Karpas-422 (cell line): Measurements from ENCODE around the gene HTR5A. TPM values are rescaled to one million over a fixed set of nuclear protein-coding genes. Genes with fewer than 3 reads are reported as not detected.

ENCODE experiments used
- DNase-seq: peaks from one replicate; pipeline ENCODE4 v3.0.0-alpha.2; 2015
- H2AFZ ChIP-seq: fragments of 200-600 bp; sonication (generic); 2 replicates; pipeline ENCODE4 v1.6.1; 2014; ENCODE audit warnings: antibody characterized with exemption, low read length, mixed read lengths
- H3K27ac ChIP-seq: fragments of 200-600 bp; sonication (generic); 2 replicates; pipeline ENCODE4 v1.5.1; 2014; ENCODE audit warnings: mild to moderate bottlenecking, low read length, moderate library complexity
- H3K27me3 ChIP-seq: fragments of 200-600 bp; sonication (generic); 2 replicates; pipeline ENCODE4 v1.6.1; 2014; ENCODE audit warnings: low read length, mixed read lengths
- H3K36me3 ChIP-seq: fragments of 200-600 bp; sonication (generic); 2 replicates; pipeline ENCODE4 v1.6.1; 2014; ENCODE audit warnings: low read length, mixed read lengths; ENCODE audit not compliant: insufficient read depth
- H3K4me1 ChIP-seq: fragments of 200-600 bp; sonication (generic); 2 replicates; pipeline ENCODE4 v1.6.1; 2014; ENCODE audit warnings: mild to moderate bottlenecking, low read length, mixed read lengths
- H3K4me2 ChIP-seq: fragments of 200-600 bp; sonication (generic); 2 replicates; pipeline ENCODE4 v1.6.1; 2014; ENCODE audit warnings: low read length, low read depth, mild to moderate bottlenecking; ENCODE audit not compliant: poor library complexity, severe bottlenecking
- H3K4me3 ChIP-seq: fragments of 200-600 bp; sonication (generic); 2 replicates; pipeline ENCODE4 v1.5.1; 2014; ENCODE audit warnings: mild to moderate bottlenecking, antibody characterized with exemption, low read length, mixed read lengths
- H3K79me2 ChIP-seq: fragments of 200-600 bp; sonication (generic); 2 replicates; pipeline ENCODE4 v1.6.1; 2014; ENCODE audit warnings: mild to moderate bottlenecking, low read length, mixed read lengths
- H3K9ac ChIP-seq: fragments of 200-600 bp; sonication (generic); 2 replicates; pipeline ENCODE4 v1.6.0; 2014; ENCODE audit warnings: low read length
- H3K9me2 ChIP-seq: fragments of 200-600 bp; sonication (generic), shearing (Covaris generic); replicated peaks from 2 replicates; pipeline ENCODE4 v1.6.0; 2014; ENCODE audit warnings: mild to moderate bottlenecking, low read length, moderate library complexity; ENCODE audit not compliant: insufficient read depth
- H3K9me3 ChIP-seq: fragments of 300-700, 200-600 bp; sonication (generic); 2 replicates; pipeline ENCODE4 v1.6.1; 2014; ENCODE audit warnings: low read length, mixed read lengths
- H4K20me1 ChIP-seq: fragments of 200-600 bp; sonication (generic); 2 replicates; pipeline ENCODE4 v1.6.1; 2014; ENCODE audit warnings: mild to moderate bottlenecking, antibody characterized with exemption, low read length, low read depth; ENCODE audit not compliant: insufficient read depth
- total RNA-seq: library from RNA; depleted of rRNA; stranded (reverse); fragments of >200 nt; shearing (Covaris generic); gene quantifications from 2 replicates; pipeline ENCODE4 v1.2.3, GENCODE V29; 2014; ENCODE audit warnings: low replicate concordance

Gene HTR5A
- total RNA-seq, 1 experiment from 2014 or later = not detected

GRCh38 chr7:155066417-155066950 is 3.6 kb upstream of the HTR5A start:
- Histone ChIP-seq H3K4me1 (no peaks in the 10 kb centered on the region), H4K20me1 (no peaks in the 10 kb centered on the region), H3K36me3 (no peaks in the 10 kb centered on the region), H3K4me3 (no peak overlapping the region), H2AFZ (no peak overlapping the region), H3K9me2 (no peaks in the 10 kb centered on the region), H3K79me2 (no peaks in the 10 kb centered on the region), H3K9ac (no peak overlapping the region), H3K27me3 (no peaks in the 10 kb centered on the region), H3K27ac (no peak overlapping the region), H3K4me2 (no peak overlapping the region), H3K9me3 (no peaks in the 10 kb centered on the region)
- no peak for DNase-seq

- no peaks in the 10 kb centered on the region for H3K4me1 ChIP-seq
- no peak overlapping the region for H3K4me3 ChIP-seq
- H3K9me3 ChIP-seq = no peaks in the 10 kb centered on the region
- H3K79me2 ChIP-seq = no peaks in the 10 kb centered on the region
- H3K9ac ChIP-seq = no peak overlapping the region
- no peak overlapping the region for H3K27ac ChIP-seq
- H3K36me3 ChIP-seq = no peaks in the 10 kb centered on the region
- H3K27me3 ChIP-seq = no peaks in the 10 kb centered on the region
- no peak overlapping the region for H3K4me2 ChIP-seq
- DNase-seq = no peak
- H4K20me1 ChIP-seq = no peaks in the 10 kb centered on the region
- H2AFZ ChIP-seq = no peak overlapping the region
- H3K9me2 ChIP-seq = no peaks in the 10 kb centered on the region
Observed at GRCh38 chr7:155071121-155071651, 1.1 kb downstream of the HTR5A start.

- H3K36me3 ChIP-seq = no peaks in the 10 kb centered on the region
- no peak for DNase-seq
Observed at GRCh38 chr7:155071916-155072571, 1.9 kb downstream of the HTR5A start.

GRCh38 chr7:155073922-155074321 is 3.8 kb downstream of the HTR5A start:
- no peak overlapping the region for H3K27ac ChIP-seq
- no peak for DNase-seq
- no peak overlapping the region for H3K4me2 ChIP-seq
- no peak overlapping the region for H2AFZ ChIP-seq
- H3K4me1 ChIP-seq = no peaks in the 10 kb centered on the region
- H3K27me3 ChIP-seq = no peaks in the 10 kb centered on the region
- no peaks in the 10 kb centered on the region for H3K9me2 ChIP-seq
- no peaks in the 10 kb centered on the region for H4K20me1 ChIP-seq
- no peaks in the 10 kb centered on the region for H3K79me2 ChIP-seq
- H3K9ac ChIP-seq = no peak overlapping the region
- H3K36me3 ChIP-seq = no peaks in the 10 kb centered on the region
- no peak overlapping the region for H3K4me3 ChIP-seq
- H3K9me3 ChIP-seq = no peaks in the 10 kb centered on the region

More at GRCh38 chr7:155071916-155072571, 1.9 kb downstream of the HTR5A start:
- no peaks in the 10 kb centered on the region for H3K9me2 ChIP-seq
- no peak overlapping the region for H3K27ac ChIP-seq
- no peaks in the 10 kb centered on the region for H3K79me2 ChIP-seq
- H4K20me1 ChIP-seq = no peaks in the 10 kb centered on the region
- H3K4me2 ChIP-seq = no peak overlapping the region
- H3K4me1 ChIP-seq = no peaks in the 10 kb centered on the region
- no peak overlapping the region for H2AFZ ChIP-seq
- H3K9me3 ChIP-seq = no peaks in the 10 kb centered on the region
- H3K27me3 ChIP-seq = no peaks in the 10 kb centered on the region
- H3K9ac ChIP-seq = no peak overlapping the region
- no peak overlapping the region for H3K4me3 ChIP-seq

- Histone ChIP-seq H3K9ac (no peak overlapping the region), H3K79me2 (no peaks in the 10 kb centered on the region), H3K9me3 (no peaks in the 10 kb centered on the region), H3K4me1 (no peaks in the 10 kb centered on the region), H3K4me2 (no peak overlapping the region), H3K36me3 (no peaks in the 10 kb centered on the region), H3K27ac (no peak overlapping the region), H4K20me1 (no peaks in the 10 kb centered on the region), H3K9me2 (no peaks in the 10 kb centered on the region), H2AFZ (no peak overlapping the region), H3K4me3 (no peak overlapping the region), H3K27me3 (no peaks in the 10 kb centered on the region)
- DNase-seq = no peak
Observed at GRCh38 chr7:155084021-155084420, 13.9 kb downstream of the HTR5A start.

- no peak overlapping the region for H3K27ac ChIP-seq
- H3K4me2 ChIP-seq = no peak overlapping the region
- H3K9ac ChIP-seq = no peak overlapping the region
- no peaks in the 10 kb centered on the region for H4K20me1 ChIP-seq
- no peaks in the 10 kb centered on the region for H3K4me1 ChIP-seq
- no peaks in the 10 kb centered on the region for H3K36me3 ChIP-seq
- no peaks in the 10 kb centered on the region for H3K9me2 ChIP-seq
- no peaks in the 10 kb centered on the region for H3K9me3 ChIP-seq
- H3K27me3 ChIP-seq = no peaks in the 10 kb centered on the region
- H2AFZ ChIP-seq = no peak overlapping the region
- no peaks in the 10 kb centered on the region for H3K79me2 ChIP-seq
- no peak overlapping the region for H3K4me3 ChIP-seq
- no peak for DNase-seq
Observed at GRCh38 chr7:155084969-155085368, 14.8 kb downstream of the HTR5A start.

- DNase-seq = no peak
- no peak overlapping the region for H3K9ac ChIP-seq
- no peaks in the 10 kb centered on the region for H3K4me1 ChIP-seq
- no peaks in the 10 kb centered on the region for H3K79me2 ChIP-seq
- no peaks in the 10 kb centered on the region for H3K36me3 ChIP-seq
- H3K9me2 ChIP-seq = no peaks in the 10 kb centered on the region
- H4K20me1 ChIP-seq = no peaks in the 10 kb centered on the region
- no peak overlapping the region for H3K27ac ChIP-seq
- H3K27me3 ChIP-seq = no peaks in the 10 kb centered on the region
- no peaks in the 10 kb centered on the region for H3K9me3 ChIP-seq
- no peak overlapping the region for H3K4me2 ChIP-seq
- no peak overlapping the region for H2AFZ ChIP-seq
- H3K4me3 ChIP-seq = no peak overlapping the region
Observed at GRCh38 chr7:155090684-155091083, 20.6 kb downstream of the HTR5A start.

- DNase-seq = no peak
- Histone ChIP-seq H3K27ac (no peak overlapping the region), H3K36me3 (no peaks in the 10 kb centered on the region), H3K9me2 (no peaks in the 10 kb centered on the region), H3K27me3 (no peaks in the 10 kb centered on the region), H3K9me3 (no peaks in the 10 kb centered on the region), H3K79me2 (no peaks in the 10 kb centered on the region), H3K4me1 (no peaks in the 10 kb centered on the region), H3K4me2 (no peak overlapping the region), H3K9ac (no peak overlapping the region), H3K4me3 (no peak overlapping the region), H4K20me1 (no peaks in the 10 kb centered on the region), H2AFZ (no peak overlapping the region)
Observed at GRCh38 chr7:155093596-155093995, 23.5 kb downstream of the HTR5A start.
